Ascending aorta (tissue), 2 donors: Measurements from ENCODE around the gene SOS1. TPM values are rescaled to one million over a fixed set of nuclear protein-coding genes. Genes with fewer than 3 reads are reported as not detected.
"Not testable (repeated sequence)": the region's sequence is repeated elsewhere in the genome, so short reads cannot be mapped to it uniquely, and the experiment has no call there.

Experiments
- DNase-seq, 2 donors: peaks; one replicate each; pipeline ENCODE4 v3.0.0-alpha.2; 2019; ENCODE audit warnings: low spot score in 2 of 2
- H3K27ac ChIP-seq, 2 donors: fragments of 200-600 bp; sonication (generic); one replicate each; pipeline ENCODE4 v1.5.1; 2016 to 2017; ENCODE audit warnings: mild to moderate bottlenecking in 1 of 2
- H3K27me3 ChIP-seq: fragments of 200-600 bp; sonication (generic); one replicate; pipeline ENCODE4 v1.5.1; 2017
- H3K36me3 ChIP-seq, 2 donors: fragments of 200-600 bp; sonication (generic); one replicate each; pipeline ENCODE4 v1.5.1; 2016
- H3K4me1 ChIP-seq, 2 donors: fragments of 200-600 bp; sonication (generic); one replicate each; pipeline ENCODE4 v1.5.1; 2016 to 2017; ENCODE audit warnings: mild to moderate bottlenecking in 1 of 2
- H3K4me3 ChIP-seq, 2 donors: fragments of 200-600 bp; sonication (generic); one replicate each; pipeline ENCODE4 v1.5.1; 2016 to 2017; ENCODE audit warnings: mild to moderate bottlenecking in 1 of 2
- H3K9me3 ChIP-seq, 2 donors: fragments of 200-600 bp; sonication (generic); one replicate each; pipeline ENCODE4 v1.5.1; 2016
- CTCF ChIP-seq, 3 experiments: fragments of 200-600 bp in 2 of 3; fragments of 450-650 bp in 1 of 3; sonication (generic) in 2 of 3; IDR thresholded peaks; one replicate each; pipeline ENCODE4 v1.5.1; 2016 to 2019; ENCODE audit warnings: antibody characterized with exemption in 3 of 3, mild to moderate bottlenecking in 1 of 3, moderate library complexity in 1 of 3
- intact Hi-C: fragments of 100-400 bp; cut with DNase I; formaldehyde crosslinking; loops from one replicate; pipeline ENCODE4 v1.15.1; 2023
- total RNA-seq: library from RNA; depleted of rRNA; stranded (reverse); fragments of >200 nt; gene quantifications from one replicate; pipeline ENCODE4 v1.1.0, GENCODE V29; 2016

The SOS1 gene
- total RNA-seq, 1 donor from 2014 or later: 11.3 TPM

GRCh38 chr2:39142904-39143605 is 22.2 kb upstream of the SOS1 start:
- H3K4me3 ChIP-seq: no peak overlapping the region
- H3K9me3 ChIP-seq: no peaks in the 10 kb centered on the region
- no peaks in the 10 kb centered on the region for H3K4me1 ChIP-seq
- no peak for TF ChIP-seq CTCF (IDR thresholded peaks at IDR 0.05)
- no peak overlapping the region for H3K27ac ChIP-seq
- DNase-seq: no peak
- intact Hi-C loops: no loop called here
- no peaks in the 10 kb centered on the region for H3K36me3 ChIP-seq
- H3K27me3 ChIP-seq: no peaks in the 10 kb centered on the region

DNA sequence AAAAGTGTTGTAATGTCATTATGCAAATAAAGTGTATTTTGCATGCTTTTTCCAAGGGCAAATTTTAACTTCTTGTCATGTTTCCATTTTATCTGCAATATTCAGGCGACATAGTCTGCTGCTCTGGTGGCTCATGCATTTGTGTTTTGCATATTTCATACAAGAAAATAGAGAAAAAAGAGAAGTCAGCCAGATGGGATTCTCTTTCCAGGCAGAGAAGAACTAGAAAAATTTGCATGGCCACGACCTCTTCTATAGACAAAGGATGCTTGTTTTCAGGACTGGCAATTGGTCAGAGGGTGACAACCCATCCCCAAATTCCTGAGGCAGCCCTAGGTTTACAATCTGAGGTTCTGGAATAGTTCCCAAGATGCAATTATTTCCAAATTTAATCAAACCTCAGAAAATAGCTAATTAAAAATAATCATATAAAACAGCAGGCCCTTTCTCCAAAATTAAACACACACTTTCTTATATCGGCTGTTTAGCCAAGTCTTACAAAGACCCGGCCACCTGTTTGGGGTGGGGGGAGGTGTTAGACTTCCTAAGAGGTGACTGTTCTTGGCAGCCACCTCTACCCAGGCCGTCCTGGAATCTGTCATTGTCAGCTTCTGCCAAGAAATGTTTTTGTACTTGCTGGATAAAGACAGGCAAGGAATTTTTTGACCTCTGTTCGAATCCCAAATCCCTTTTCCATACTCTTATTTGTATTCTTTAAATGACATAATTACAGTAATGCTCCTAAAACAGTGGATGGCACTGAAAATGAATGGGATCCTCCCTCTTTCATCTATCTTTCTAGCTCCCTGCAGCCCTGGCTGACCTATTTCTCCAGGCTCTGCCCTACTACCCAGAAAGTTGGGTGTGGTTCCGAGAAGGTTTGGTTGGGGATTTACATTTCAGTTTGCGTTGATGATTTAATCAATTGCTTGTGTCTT is 20.8 kb upstream of the SOS1 start:
- H3K4me3 ChIP-seq: no peak overlapping the region
- DNase-seq: no peak
- no peak overlapping the region for H3K27ac ChIP-seq
- no peaks in the 10 kb centered on the region for H3K36me3 ChIP-seq
- intact Hi-C loops: no loop called here
- H3K4me1 ChIP-seq: no peaks in the 10 kb centered on the region
- H3K27me3 ChIP-seq: no peaks in the 10 kb centered on the region
- no peaks in the 10 kb centered on the region for H3K9me3 ChIP-seq
- TF ChIP-seq CTCF (IDR thresholded peaks at IDR 0.05): no peak

DNA sequence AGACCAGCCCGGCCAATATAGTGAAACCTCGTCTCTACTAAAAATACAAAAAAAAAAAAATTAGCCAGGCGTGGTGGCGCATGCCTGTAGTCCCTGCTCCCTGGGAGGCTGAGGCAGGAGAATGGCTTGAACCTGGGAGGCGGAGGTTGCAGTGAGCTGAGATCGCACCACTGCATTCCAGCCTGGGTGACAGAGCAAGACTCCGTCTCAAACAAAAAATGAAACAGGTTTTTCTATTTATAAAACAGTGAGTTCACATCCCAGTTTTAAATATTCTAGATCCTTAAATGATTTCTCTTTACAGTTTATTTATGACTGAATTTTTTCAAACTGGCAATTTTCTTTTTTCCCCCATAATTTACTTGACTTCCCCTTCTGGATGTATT is 20.1 kb upstream of the SOS1 start:
- H3K36me3 ChIP-seq, intact Hi-C loops, H3K4me1 ChIP-seq, H3K27me3 ChIP-seq, H3K9me3 ChIP-seq, H3K27ac ChIP-seq, H3K4me3 ChIP-seq, DNase-seq: not testable (repeated sequence)

DNA sequence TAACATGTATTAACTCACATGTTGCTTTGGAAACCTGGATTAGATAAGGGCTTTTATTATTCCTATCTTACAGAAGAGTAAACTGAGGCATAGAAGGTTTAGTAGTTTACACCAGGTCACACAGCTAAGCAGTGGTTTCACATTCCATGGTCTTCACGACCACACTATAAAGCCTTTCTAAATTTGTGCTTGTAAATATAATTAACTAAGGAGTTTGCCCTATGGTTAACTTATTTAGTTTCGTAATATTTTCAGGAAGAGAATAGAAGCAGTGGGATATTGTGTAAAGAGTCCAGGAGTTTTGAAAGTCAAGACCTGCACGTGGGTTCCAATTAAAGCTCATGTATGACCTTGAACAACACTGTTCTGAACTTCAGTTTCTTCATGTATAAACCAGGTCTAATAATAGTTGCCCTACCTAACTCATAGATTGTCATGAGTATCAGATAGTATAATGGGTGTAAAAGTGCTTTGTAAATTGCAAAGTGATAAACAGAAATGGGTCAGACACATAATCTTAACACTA is 19.5 kb upstream of the SOS1 start:
- Histone ChIP-seq H3K4me3 (no peak overlapping the region), H3K4me1 (no peaks in the 10 kb centered on the region), H3K27ac (no peak overlapping the region), H3K36me3 (no peaks in the 10 kb centered on the region), H3K9me3 (no peaks in the 10 kb centered on the region), H3K27me3 (no peaks in the 10 kb centered on the region)
- intact Hi-C loops: no loop called here
- no peak for DNase-seq
- TF ChIP-seq CTCF (IDR thresholded peaks at IDR 0.05): no peak

- DNase-seq: no peak
- TF ChIP-seq CTCF (IDR thresholded peaks at IDR 0.05): no peak
- intact Hi-C loops: no loop called here
- H3K9me3 ChIP-seq: no peaks in the 10 kb centered on the region
- H3K27ac ChIP-seq: no peak overlapping the region
- no peak overlapping the region for H3K4me3 ChIP-seq
- no peaks in the 10 kb centered on the region for H3K36me3 ChIP-seq
- H3K4me1 ChIP-seq: no peaks in the 10 kb centered on the region
- H3K27me3 ChIP-seq: no peaks in the 10 kb centered on the region
Measured at GRCh38 chr2:39139511-39140237, 18.8 kb upstream of the SOS1 start.
